Astrocyte of the cerebellum (primary cell): ENCODE measurements around the gene LHX4.

Experiments
- DNase-seq: peaks from one replicate; pipeline ENCODE4 v3.0.0-alpha.2; 2011; ENCODE audit warnings: low read depth
- H3K4me3 ChIP-seq: 2 replicates; pipeline ENCODE4 v1.5.1; 2011; ENCODE audit warnings: mild to moderate bottlenecking, low read depth, low read length, moderate library complexity
- CTCF ChIP-seq: IDR thresholded peaks from 2 replicates; pipeline ENCODE4 v1.5.1; 2012; ENCODE audit warnings: low read length, low read depth, moderate library complexity, mild to moderate bottlenecking; ENCODE audit errors: missing control alignments
- in situ Hi-C: cut with HindIII; loops from 2 replicates; pipeline ENCODE4 v1.10.0; 2017; ENCODE audit warnings: low sequenced_read_pairs

LHX4 gene

DNA sequence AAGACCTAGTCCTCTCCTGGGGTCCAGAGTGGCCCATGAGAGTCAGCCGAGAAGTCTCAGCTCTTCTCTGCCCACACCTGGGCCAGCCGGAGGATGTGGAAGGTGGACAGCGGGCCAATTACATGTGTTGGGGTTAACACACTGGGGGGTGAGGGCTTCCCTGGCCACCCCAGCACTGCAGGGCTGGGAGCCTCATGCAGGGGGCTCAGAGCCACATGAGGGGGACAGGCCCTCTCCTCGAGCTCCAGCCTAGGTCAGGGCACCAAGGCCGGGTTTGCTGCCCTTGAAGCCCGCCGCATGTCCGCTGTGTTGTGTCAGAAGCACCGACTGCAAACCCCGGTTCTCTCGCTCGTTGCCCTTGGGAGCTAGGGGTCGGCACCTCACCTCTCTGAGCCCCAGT, 30.5 kb downstream of the LHX4 start:
- no peak for DNase-seq
- TF ChIP-seq CTCF, result no peak
- in situ Hi-C loops, result no loop called here
- H3K4me3 ChIP-seq, result no peak overlapping the region

DNA sequence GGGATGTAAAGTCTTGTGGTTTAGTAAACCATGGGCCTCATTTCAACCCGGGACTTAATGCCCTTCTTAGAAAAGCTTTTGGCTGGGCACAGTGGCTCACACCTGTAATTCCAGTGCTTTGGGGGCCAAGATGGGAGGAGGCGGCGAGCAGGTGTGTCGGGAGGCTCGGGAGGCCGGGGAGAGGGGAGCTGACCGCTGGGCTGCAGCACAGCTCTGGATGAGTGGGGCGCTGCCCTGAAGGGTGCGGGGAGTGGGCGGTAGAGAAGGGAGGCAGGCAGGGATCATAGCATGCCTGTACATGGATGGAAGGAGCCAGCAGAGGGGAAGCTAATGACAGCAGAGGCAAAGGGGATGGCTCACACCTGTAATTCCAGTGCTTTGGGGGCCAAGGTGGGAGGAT, 31.0 kb downstream of the LHX4 start:
- no peak for TF ChIP-seq CTCF
- in situ Hi-C loops, result no loop called here
- H3K4me3 ChIP-seq, result no peak overlapping the region
- DNase-seq, result no peak

- H3K4me3 ChIP-seq, result no peak overlapping the region
- DNase-seq, result peak; percentile 8
- in situ Hi-C loops, result no loop called here
- no peak for TF ChIP-seq CTCF
These were observed 31.6 kb downstream of the LHX4 start for GRCh38 chr1:180261524-180262155.

DNA sequence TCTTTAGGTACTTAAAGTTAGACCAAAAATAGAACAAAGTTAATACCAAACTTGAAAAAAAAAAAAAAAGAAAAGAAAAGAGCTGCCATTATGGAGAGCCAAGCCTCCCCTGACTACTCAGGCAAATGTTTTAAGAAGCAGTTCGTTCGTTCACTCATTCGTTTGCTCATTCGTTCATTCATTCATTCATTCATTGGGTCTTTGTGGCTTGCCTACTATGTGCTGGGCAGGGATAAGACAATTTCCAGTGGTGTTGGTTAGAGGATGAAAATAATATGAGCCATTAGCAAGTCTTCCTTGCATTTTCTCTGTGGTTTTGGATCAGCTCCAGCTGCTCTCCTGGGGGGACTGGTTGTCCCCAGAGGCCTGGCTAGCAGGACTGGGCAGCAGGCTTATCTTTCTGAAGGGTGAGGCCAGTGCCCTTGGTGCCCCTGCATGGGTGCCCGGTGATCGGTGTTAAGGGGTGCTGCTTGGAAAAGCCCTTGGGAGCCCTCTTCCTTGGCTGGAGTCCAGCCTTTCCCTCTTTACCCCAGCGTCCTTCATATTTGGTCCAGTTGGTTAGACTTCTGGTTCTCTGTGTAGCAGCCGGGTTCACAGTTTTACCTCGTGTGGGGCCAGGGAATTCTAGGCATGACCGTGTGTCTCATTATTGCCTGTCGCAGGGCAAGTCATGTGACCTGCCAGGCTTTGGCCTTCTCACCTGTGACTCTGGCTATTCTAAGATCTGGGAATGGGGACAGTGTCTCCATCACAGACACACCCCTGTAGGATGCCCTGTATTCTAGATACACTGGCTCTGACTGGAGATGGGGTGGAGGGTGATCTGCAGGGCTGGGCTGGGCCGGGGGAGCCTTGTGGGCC, 32.8 kb downstream of the LHX4 start:
- H3K4me3 ChIP-seq, result no peak overlapping the region
- DNase-seq, result no peak
- no peak for TF ChIP-seq CTCF
- in situ Hi-C loops, result no loop called here

- no peak for DNase-seq
- H3K4me3 ChIP-seq, result no peak overlapping the region
- TF ChIP-seq CTCF, result no peak
- in situ Hi-C loops, result no loop called here
These were observed 34.5 kb downstream of the LHX4 start for GRCh38 chr1:180264595-180264994.

GRCh38 chr1:180265201-180265600, 35.1 kb downstream of the LHX4 start:
- DNase-seq, result no peak
- H3K4me3 ChIP-seq, result no peak overlapping the region
- in situ Hi-C loops, result no loop called here
- no peak for TF ChIP-seq CTCF
